T-helper 2 cell (primary cell): ENCODE data around the gene CEP170.

Source experiments
- DNase-seq, 5 experiments: peaks; one replicate each; pipeline versions ENCODE4 v3.0.0 to v3.0.0-alpha.2; 2012 to 2022
- total RNA-seq, 2 donors: gene quantifications; one replicate each; lab custom pipeline; 2026; lab: John Stamatoyannopoulos, UW

CEP170 gene
- 19.0 to 34.3 reads per million in 2 donors for total RNA-seq

GRCh38 chr1:243254927-243255790, at the start of gene CEP170:
Gene CEP170, minus strand, starts transcription at chr1:243255281. Its CDS starts 30,001 bp downstream, at chr1:243225280.
- DNase-seq, result peak; percentile 70 to 96 (median 88)

DNA sequence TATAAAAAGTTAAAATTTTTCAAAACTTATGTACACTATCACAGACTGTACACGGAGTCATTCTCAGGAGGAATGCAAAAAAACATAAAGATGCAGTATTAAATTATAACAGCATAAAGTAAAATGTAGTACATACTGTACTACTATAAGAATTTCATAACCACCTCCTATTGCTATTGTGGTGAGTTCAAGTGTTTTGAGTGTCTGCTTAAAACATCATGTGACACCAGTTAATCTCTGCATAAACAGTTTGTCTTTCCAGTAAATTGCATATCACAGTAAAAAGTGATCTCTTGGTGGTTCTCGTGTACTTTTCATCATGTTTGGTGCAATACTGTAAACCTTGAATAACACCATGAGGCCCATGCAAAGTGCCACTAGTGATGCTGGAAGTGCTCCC, 46.0 kb upstream of the CEP170 start:
- no peak for DNase-seq

- DNase-seq, result no peak
Measured at GRCh38 chr1:243299069-243299468, 44.0 kb upstream of the CEP170 start.

DNA sequence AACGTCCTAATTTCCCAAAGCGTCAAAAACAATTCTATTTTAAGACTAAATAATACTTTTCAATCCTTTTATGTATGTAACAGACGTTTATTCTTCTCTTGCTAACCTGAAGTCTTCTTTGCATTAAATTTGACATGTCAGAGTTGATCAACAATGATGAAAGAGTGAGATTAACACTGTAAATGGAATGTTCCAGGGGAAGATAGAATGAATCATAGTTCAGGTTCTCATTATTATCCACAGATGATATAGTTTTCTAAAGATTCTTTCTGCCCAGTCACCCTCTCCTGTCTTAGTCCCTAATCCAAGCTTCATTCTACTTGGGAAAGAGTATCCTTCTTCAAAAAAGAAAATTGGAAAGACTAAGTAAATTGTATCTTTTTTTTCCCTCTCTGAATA, 39.6 kb upstream of the CEP170 start:
- no peak for DNase-seq

DNA sequence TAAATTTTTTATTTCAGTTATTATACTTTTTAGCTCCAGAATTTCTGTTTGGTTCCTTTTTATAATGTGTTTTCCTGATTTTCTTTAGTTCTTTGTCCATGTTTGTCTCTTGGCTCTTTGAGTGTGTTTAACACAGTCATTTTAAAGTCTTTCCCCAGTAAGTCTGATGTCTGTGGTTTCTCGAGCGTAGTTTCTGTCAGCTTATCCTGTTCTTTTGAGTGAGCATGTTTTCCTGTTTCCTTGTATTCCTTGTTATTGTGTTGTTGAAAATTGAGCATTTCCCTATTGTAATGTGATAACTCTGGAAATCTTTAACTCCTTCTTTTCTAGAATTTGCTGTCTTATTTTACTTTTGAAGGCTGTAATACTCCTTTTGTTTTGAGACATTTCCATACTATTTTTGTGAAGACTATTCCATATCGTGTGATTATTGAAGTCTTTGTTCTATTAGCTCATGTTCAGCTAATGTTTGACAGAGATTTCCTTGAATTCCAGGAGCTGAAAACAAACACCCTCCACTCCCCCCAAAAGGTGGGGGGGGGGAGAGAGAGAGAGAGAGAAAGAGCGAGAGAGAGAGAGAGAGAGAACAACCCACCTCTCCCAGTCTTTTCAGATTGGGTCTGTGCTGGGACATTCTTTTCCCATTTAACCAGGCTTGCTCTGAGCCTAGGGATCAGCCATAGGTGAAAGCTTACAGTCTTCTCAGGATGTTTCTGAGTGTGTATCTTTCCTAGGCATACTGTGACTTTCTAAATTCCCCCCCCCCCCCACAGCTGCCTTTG, 39.1 kb upstream of the CEP170 start:
- DNase-seq, result no peak

DNA sequence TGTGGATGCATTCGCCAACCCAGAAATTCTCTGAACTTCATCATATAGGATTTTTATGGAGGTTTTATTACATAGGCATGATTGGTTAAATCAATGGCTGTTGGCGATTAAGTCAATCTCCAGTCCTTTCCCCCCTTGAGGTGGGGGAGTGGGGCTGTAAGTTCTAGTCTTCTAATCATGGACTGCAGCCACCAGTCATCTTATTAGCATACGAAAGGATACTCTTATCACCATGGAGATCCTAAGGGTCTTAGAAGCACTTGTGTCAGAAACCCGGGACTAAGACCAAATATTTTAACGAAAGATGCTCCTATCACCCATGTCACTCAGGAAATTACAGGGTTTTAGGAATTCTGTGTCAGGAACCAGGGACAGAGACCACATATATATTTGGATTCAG, 37.0 kb upstream of the CEP170 start:
- DNase-seq, result no peak

DNA sequence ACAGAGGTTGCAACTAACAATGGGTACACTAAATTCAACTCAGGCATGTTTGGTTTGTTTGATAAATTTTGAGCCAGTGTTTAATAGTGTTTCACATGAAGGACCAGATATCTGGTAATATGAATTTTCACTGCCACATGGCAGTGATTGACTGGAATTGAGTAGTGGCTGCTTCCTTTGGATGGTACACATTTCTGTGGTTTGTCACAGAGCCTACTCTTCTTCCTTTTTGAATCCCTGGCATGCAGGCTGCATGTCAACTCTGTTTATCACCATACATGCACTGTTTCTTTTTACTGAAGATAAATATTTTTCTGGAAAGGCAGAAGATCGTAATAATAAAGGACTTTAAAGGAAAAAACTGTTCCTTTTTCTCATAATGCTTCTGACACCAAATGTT, 36.2 kb upstream of the CEP170 start:
- no peak for DNase-seq

DNA sequence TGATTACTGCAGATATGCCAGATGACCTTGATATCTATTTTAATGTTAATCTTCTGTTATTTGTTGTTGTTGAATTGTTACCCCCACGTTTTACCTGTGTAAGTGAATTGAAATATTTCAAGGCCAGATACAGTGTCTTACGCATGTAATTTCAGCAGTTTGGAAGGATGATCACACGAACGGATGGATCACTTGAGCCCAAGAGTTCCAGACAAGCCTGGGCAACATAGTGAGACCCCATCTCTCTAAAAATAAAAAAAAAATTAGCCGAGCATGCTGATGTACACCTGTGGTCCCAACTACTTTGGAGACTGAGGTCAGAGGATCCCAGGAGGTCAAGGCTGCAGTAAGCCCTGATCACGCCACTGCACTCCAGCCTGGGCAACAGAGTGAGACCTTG, 33.0 kb upstream of the CEP170 start:
- DNase-seq, result no peak

- peak in 1 of 5 experiments; percentile 64 for DNase-seq
Measured at GRCh38 chr1:243287652-243288051, 32.6 kb upstream of the CEP170 start.

GRCh38 chr1:243287123-243287460, 32.0 kb upstream of the CEP170 start:
- no peak for DNase-seq

GRCh38 chr1:243286409-243287122, 31.5 kb upstream of the CEP170 start:
- DNase-seq, result no peak

- no peak for DNase-seq
Measured at GRCh38 chr1:243281672-243282071, 26.6 kb upstream of the CEP170 start.

- DNase-seq, result no peak
Measured at GRCh38 chr1:243280571-243281129, 25.6 kb upstream of the CEP170 start.

DNA sequence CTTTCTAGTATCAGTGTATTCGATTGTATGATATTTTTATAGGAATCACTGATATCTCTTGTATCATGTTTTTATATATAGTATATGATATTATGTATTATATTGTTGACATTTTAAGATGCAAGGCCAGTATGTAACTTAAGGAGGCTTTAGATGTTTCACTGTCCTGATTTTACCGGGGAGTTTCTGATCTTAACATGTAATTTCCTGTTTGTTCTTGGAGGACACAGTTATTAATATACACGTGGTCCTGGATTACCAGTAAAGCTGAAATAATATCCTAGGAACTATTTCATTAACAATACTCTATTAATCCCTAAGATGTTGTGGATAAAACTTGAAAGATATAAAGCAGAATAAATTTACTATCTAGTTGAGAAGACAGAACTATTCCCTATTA, 20.2 kb upstream of the CEP170 start:
- DNase-seq, result no peak

- DNase-seq, result no peak
Measured at GRCh38 chr1:243273945-243274344, 18.9 kb upstream of the CEP170 start.

GRCh38 chr1:243273506-243273905, 18.4 kb upstream of the CEP170 start:
- DNase-seq, result no peak

- no peak for DNase-seq
Measured at GRCh38 chr1:243272401-243272800, 17.3 kb upstream of the CEP170 start.

GRCh38 chr1:243271996-243272395, 16.9 kb upstream of the CEP170 start:
- no peak for DNase-seq

- no peak for DNase-seq
Measured at GRCh38 chr1:243270097-243270864, 15.2 kb upstream of the CEP170 start.

DNA sequence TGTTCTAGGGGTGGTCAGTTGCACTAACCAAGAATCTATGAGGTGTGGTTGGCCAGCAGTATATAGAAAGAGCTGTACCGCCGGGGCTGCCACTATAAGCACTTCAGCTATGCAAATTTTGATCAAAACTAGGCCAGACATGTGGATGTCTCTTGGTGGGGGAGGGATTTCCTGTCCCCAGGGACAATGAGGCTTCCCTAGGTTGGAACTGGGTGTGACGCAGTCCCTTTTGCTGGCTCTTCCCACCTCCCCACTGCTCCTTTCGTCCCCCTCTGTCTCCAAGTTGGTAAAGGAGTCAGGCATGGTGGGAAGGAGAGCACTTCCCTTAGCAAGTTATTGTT, 14.3 kb upstream of the CEP170 start:
- no peak for DNase-seq

DNA sequence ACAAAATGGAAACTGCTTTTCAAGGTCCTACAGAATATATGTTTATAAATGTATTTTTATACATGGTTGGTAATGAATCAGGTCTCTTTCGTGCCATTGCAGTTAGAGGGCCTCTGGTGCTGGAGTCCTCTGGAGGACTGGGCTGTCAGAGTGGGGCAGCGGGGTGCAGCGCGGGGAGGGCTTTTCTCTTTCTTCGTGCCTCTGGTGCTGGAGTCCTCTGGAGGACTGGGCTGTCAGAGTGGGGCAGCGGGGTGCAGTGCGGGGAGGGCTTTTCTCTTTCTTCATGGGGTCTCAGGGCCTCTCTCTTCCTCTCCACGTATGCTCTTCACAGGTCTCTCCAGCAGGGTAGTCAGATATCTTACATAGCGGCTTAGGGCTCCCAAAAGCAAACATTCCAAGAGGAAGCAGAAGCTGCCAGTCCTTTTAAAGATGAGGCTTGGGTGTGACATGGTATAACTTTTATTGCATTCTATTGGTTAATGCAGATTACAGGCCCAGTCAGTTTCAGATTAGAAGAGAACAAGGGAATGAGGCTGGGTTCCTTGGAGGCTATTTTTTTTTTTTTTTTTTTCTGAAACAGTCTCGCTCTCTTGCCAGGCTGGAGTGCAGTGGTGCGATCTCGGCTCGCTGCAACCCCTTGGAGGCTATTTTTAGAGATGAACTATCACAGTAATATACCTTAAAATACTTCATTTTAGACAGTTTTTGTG, 13.8 kb upstream of the CEP170 start:
- DNase-seq, result no peak
